AG04449 (cell line): ENCODE measurements around the gene CREB3L2.

Experiments used
- CTCF ChIA-PET: fragments of 350-600 bp; formaldehyde crosslinking; extraction: SDS; loops from one replicate; lab custom pipeline; 2021; ENCODE audit warnings: antibody characterized with exemption; lab: Yijun Ruan, JAX
- POLR2A ChIA-PET: fragments of 400-600, 350-600 bp; formaldehyde crosslinking; extraction: SDS; loops from one replicate; lab custom pipeline; 2020; ENCODE audit warnings: antibody characterized with exemption, inconsistent platforms; lab: Yijun Ruan, JAX
- DNase-seq: peaks from one replicate; pipeline ENCODE4 v3.0.0-alpha.2; 2010; ENCODE audit warnings: low read depth, low spot score
- H3K4me3 ChIP-seq: 2 replicates; pipeline ENCODE4 v1.5.1; 2011; ENCODE audit warnings: low read depth, mild to moderate bottlenecking, control low read depth, low read length
- TF ChIP-seq, protein P1 (sequence below): IDR thresholded peaks from one replicate; pipeline ENCODE4 v1.5.1; 2011; ENCODE audit warnings: mild to moderate bottlenecking, moderate library complexity, low read length, control low read depth, inconsistent platforms; ENCODE audit not compliant: insufficient read depth; ENCODE audit errors: missing control alignments

CREB3L2 gene

GRCh38 chr7:137953665-137954470 lies 48.0 kb downstream of the CREB3L2 start:
- ChIA-PET CTCF (interaction anchor here (0.8 to 2.6 kb wide), 6 partner anchors 9 to 51 kb away, joined by 3 to 9 read pairs (median 4); partner anchors contain the start of gene CREB3L2), POLR2A (interaction anchor here (0.8 to 2.6 kb wide), 8 partner anchors 13 to 46 kb away, joined by 3 to 10 read pairs (median 5); no protein-coding TSS in a partner anchor)
- no peak for DNase-seq
- H3K4me3 ChIP-seq: no peak overlapping the region
- TF ChIP-seq, protein P1, sequence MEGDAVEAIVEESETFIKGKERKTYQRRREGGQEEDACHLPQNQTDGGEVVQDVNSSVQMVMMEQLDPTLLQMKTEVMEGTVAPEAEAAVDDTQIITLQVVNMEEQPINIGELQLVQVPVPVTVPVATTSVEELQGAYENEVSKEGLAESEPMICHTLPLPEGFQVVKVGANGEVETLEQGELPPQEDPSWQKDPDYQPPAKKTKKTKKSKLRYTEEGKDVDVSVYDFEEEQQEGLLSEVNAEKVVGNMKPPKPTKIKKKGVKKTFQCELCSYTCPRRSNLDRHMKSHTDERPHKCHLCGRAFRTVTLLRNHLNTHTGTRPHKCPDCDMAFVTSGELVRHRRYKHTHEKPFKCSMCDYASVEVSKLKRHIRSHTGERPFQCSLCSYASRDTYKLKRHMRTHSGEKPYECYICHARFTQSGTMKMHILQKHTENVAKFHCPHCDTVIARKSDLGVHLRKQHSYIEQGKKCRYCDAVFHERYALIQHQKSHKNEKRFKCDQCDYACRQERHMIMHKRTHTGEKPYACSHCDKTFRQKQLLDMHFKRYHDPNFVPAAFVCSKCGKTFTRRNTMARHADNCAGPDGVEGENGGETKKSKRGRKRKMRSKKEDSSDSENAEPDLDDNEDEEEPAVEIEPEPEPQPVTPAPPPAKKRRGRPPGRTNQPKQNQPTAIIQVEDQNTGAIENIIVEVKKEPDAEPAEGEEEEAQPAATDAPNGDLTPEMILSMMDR: no peak

DNA sequence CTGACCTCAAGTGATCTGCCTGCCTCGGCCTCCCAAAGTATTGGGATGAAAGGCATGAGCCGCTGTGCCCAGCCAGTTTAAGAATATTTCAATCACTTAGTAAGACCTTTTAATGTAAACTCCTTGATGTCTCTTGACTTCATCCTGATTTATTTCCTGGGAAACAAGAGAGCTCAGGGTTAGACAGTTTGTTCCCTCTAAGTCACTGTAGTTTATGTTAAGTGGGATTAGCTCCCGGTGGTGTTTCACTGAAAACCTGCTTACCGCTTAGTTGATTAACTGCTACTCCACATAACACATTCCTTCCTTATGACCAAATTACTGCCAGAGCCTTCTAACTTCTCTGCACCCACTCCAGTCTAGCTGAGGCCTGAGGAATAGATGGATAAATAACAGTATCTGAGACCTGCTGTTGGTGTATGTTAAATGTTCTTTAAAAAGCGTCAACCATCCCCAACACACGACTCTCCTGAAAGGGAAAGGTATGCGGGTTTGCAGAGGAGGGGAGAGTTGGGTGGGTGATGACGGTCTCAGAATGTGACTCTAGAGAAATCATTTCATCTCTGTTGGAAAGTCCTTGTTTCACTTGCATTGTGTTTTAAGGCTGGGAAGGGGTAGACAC lies 48.7 kb downstream of the CREB3L2 start:
- CTCF ChIA-PET: interaction anchor here (0.8 to 2.6 kb wide), 7 partner anchors 9 to 50 kb away, joined by 3 to 9 read pairs (median 4); partner anchors contain the start of gene CREB3L2
- POLR2A ChIA-PET: interaction anchor here (1.1 to 2.6 kb wide), 7 partner anchors 14 to 47 kb away, joined by 3 to 10 read pairs (median 5); no protein-coding TSS in a partner anchor
- TF ChIP-seq, protein P1: no peak
- H3K4me3 ChIP-seq: no peak overlapping the region
- DNase-seq: no peak

DNA sequence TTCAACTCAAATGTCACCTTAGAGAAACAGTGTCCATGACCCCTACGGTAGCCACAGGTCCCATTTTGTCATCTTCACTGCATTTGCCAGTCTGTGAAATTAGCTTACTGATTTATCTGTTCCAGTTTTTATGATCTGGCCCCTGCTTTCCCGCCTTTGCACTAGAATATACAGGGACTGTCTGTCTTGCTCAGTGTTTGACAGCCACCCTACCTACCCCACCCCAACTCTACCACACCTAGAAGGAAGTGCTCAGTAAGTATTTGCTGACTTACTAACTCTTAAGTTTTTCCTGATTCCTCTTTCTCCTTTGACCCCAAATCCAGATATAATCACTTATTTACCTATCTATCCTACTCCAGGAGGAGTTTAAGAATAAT lies 49.5 kb downstream of the CREB3L2 start:
- H3K4me3 ChIP-seq: no peak overlapping the region
- no peak for DNase-seq
- CTCF ChIA-PET: interaction anchor here (0.8 to 2.8 kb wide), 5 partner anchors 10 to 51 kb away, joined by 3 to 12 read pairs (median 7); partner anchors contain the start of gene CREB3L2
- POLR2A ChIA-PET: interaction anchor here (0.5 to 2.6 kb wide), 7 partner anchors 15 to 48 kb away, joined by 3 to 10 read pairs (median 5); no protein-coding TSS in a partner anchor
- TF ChIP-seq, protein P1: no peak

GRCh38 chr7:137951700-137952425 lies 50.0 kb downstream of the CREB3L2 start:
- CTCF ChIA-PET: interaction anchor here (0.9 to 2.8 kb wide), 3 partner anchors 39 to 51 kb away, joined by 3 to 12 read pairs (median 4); partner anchors contain the start of gene CREB3L2
- TF ChIP-seq, protein P1: no peak
- no peak for DNase-seq
- POLR2A ChIA-PET: interaction anchor here (0.5 kb wide), 1 partner anchor 40 kb away, joined by 3 read pairs; no protein-coding TSS in a partner anchor
- H3K4me3 ChIP-seq: no peak overlapping the region

GRCh38 chr7:137950967-137951366 lies 50.9 kb downstream of the CREB3L2 start:
- POLR2A ChIA-PET: no interaction called here
- TF ChIP-seq, protein P1: no peak
- CTCF ChIA-PET: interaction anchor here (0.9 to 2.8 kb wide), 5 partner anchors 39 to 52 kb away, joined by 3 to 12 read pairs (median 4); partner anchors contain the start of gene CREB3L2
- no peak overlapping the region for H3K4me3 ChIP-seq
- no peak for DNase-seq
